Psoas muscle (tissue), 8 donors: ENCODE data around the gene RIPOR2. TPM values are rescaled to one million over a fixed set of nuclear protein-coding genes. Genes with fewer than 3 reads are reported as not detected.

Source experiments
- ATAC-seq, 4 donors: fragments of 200-7000 bp; cut with Tn5 transposase; one replicate each; pipeline ENCODE4 v1.9.1; 2020; ENCODE audit warnings: moderate library complexity in 3 of 4, mild to moderate bottlenecking in 2 of 4
- DNase-seq, 2 donors: peaks; one replicate each; pipeline ENCODE4 v3.0.0-alpha.2; 2020
- H3K27ac ChIP-seq: fragments of 200-600 bp; one replicate; pipeline ENCODE4 v1.8.0; 2022
- H3K27me3 ChIP-seq, 3 donors: fragments of 200-600 bp in 1 of 3; one replicate each; pipeline versions ENCODE4 v1.6.1 to v1.8.0; 2013 to 2022; ENCODE audit warnings: low read length in 2 of 3, mild to moderate bottlenecking in 2 of 3, moderate library complexity in 1 of 3; ENCODE audit not compliant: insufficient read depth in 3 of 3
- H3K36me3 ChIP-seq, 2 donors: fragments of 200-600 bp in 1 of 2; one replicate each; pipeline versions ENCODE4 v1.6.1 to v1.8.0; 2013 to 2022; ENCODE audit warnings: low read depth in 1 of 2, mild to moderate bottlenecking in 1 of 2, moderate library complexity in 1 of 2; ENCODE audit not compliant: insufficient read depth in 1 of 2
- H3K4me1 ChIP-seq: fragments of 200-600 bp; one replicate; pipeline ENCODE4 v1.8.0; 2022
- H3K4me3 ChIP-seq: fragments of 200-600 bp; one replicate; pipeline ENCODE4 v1.8.0; 2022; ENCODE audit warnings: mild to moderate bottlenecking
- H3K9me3 ChIP-seq: fragments of 200-600 bp; one replicate; pipeline ENCODE4 v1.8.0; 2022
- CTCF ChIP-seq: fragments of 200-600 bp; IDR thresholded peaks from one replicate; pipeline ENCODE4 v1.8.0; 2022; ENCODE audit warnings: antibody characterized with exemption
- WGBS, 3 donors: extraction: QIAGEN DNeasy Blood & Tissue Kit; methylation state at CpG; one replicate each; pipeline versions ENCODE4 v1.1.6 to v1.1.7; 2013; 5-methylcytosine and 5-hydroxymethylcytosine counted together
- intact Hi-C, 2 donors: fragments of 100-400 bp; cut with DNase I; formaldehyde crosslinking; loops; one replicate each; pipeline versions ENCODE4 v1.11.0 to v1.14.2; 2022
- polyA plus RNA-seq, 3 donors: library from polyadenylated mRNA; stranded (reverse); fragments of 200-250 nt; gene quantifications; one replicate each; pipeline ENCODE4 v1.2.3, GENCODE V29; 2013
- total RNA-seq, 4 donors: library from RNA; stranded (reverse); fragmentation: NEBNext Ultra II Directional in 2 of 4; extraction: Animal tissue kit (Norgen Biotek cat#: 25700) in 2 of 4; gene quantifications; one replicate each; pipeline versions ENCODE4 v1.2.1 to v1.2.4, GENCODE V29; 2021 to 2023
- donor health status: healthy with polysubstance abuse.
- donor health status: DM: no; HTN: no; CAD: no; lungs with moderate emphysema.
- donor health status: Bipolar disorder and iron deficiency.
- donor health status: healthy.
- donor health status: DM: yes; HTN: yes; CAD: no.
- donor health status: DM: no; HTN: no; CAD: no.
- donor health status: DM: no; HTN: no; CAD: no.
- donor health status: DM: yes; HTN: yes; CAD: no.

The RIPOR2 gene
- total and polyA plus RNA-seq, 7 donors = 1.3 to 13.2 (median 7.1) TPM

DNA sequence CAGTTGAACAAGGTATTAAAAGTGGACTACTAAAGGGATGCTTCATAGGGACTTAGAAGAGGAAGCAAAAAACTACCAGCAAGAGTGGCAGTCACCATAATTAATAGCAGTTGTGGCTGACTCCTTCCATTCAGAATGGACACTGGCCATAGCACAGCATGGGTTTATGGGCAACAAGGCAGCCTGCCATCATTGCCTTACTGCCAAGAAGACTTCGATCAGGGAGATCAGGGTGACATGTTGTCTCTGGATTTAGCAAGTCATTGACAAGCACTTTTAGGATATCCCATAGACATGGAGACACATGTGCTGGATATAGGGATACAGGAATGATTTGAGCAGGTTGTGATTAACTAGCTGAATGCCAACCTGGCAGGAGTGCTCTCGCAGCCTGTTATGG is 35.3 kb upstream of the RIPOR2 start:
- Histone ChIP-seq H3K9me3 (no peaks in the 10 kb centered on the region), H3K27me3 (no peaks in the 10 kb centered on the region), H3K36me3 (no peaks in the 10 kb centered on the region), H3K4me3 (no peak overlapping the region), H3K27ac (no peak overlapping the region), H3K4me1 (no peaks in the 10 kb centered on the region)
- intact Hi-C loops = no loop called here
- ATAC-seq (no peak), DNase-seq (no peak)
- TF ChIP-seq CTCF = no peak
- WGBS, 3 donors = 63 to 69% (median 64%) methylated on average over 2 of the region's 2 CpGs

DNA sequence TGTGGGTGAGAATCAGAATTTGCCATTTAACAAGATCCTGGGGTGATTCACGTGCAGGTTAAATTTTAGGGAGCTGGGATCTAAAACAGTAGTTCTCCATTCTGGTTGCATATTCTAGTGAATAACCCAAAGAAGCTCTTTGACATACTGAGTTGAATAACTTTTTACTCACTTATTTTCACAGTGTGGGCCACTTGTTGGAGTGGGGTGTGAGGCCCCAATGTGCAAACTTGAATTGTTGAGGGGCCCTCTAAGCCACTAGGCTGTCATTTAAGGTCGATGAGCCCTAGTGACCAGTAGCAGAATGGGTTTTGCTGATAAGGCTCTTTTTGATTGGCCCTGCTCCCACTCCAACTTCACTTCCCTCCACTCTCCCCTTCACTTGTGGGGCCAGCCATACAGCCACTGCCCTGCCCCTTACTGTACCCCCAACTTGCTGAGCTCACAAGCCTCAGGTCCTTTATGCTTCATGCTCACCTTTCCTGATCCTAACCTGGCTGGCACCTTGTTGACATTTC is 33.6 kb upstream of the RIPOR2 start:
- 78 to 93% (median 81%) methylated on average over 2 of the region's 2 CpGs for WGBS, 3 donors
- DNase-seq (no peak), ATAC-seq (no peak)
- no peak for TF ChIP-seq CTCF
- no peak overlapping the region for H3K4me3 ChIP-seq
- H3K27ac ChIP-seq = no peak overlapping the region
- no peaks in the 10 kb centered on the region for H3K27me3 ChIP-seq
- H3K4me1 ChIP-seq = no peaks in the 10 kb centered on the region
- intact Hi-C loops = no loop called here
- H3K36me3 ChIP-seq = no peaks in the 10 kb centered on the region
- no peaks in the 10 kb centered on the region for H3K9me3 ChIP-seq

DNA sequence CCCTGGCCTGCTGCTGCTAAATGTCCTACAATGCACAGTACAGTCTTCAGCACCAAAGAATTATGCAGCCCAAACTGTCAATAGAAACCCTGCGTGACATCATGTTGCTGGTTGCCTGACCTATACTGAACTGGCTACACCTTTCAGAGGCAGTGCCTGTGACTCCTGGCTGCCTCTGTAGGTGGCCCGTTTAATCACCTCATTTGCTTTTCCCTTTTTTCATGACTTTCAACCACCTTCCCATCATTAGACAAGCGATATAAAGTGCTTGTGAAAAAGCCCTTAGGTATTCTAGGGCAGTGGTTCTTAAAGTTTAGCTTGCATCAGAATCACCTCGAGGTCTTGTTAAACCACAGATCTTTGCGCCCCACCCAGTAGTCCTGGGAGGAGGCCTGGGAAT is 33.0 kb upstream of the RIPOR2 start:
- DNase-seq (no peak), ATAC-seq (no peak)
- Histone ChIP-seq H3K4me3 (no peak overlapping the region), H3K27ac (no peak overlapping the region), H3K36me3 (no peaks in the 10 kb centered on the region), H3K27me3 (no peaks in the 10 kb centered on the region), H3K4me1 (no peaks in the 10 kb centered on the region), H3K9me3 (no peaks in the 10 kb centered on the region)
- 88 to 94% (median 91%) methylated on average over 5 of the region's 5 CpGs for WGBS, 3 donors
- intact Hi-C loops = no loop called here
- TF ChIP-seq CTCF = no peak

GRCh38 chr6:24967211-24967610 is 31.5 kb upstream of the RIPOR2 start:
- DNase-seq (no peak), ATAC-seq (no peak)
- intact Hi-C loops = no loop called here
- WGBS, 3 donors = 60 to 71% (median 64%) methylated on average over 1 of the region's 1 CpG
- Histone ChIP-seq H3K4me1 (no peaks in the 10 kb centered on the region), H3K27me3 (no peaks in the 10 kb centered on the region), H3K4me3 (no peak overlapping the region), H3K36me3 (no peaks in the 10 kb centered on the region), H3K9me3 (no peaks in the 10 kb centered on the region), H3K27ac (no peak overlapping the region)
- no peak for TF ChIP-seq CTCF

- Histone ChIP-seq H3K4me1 (no peaks in the 10 kb centered on the region), H3K4me3 (no peak overlapping the region), H3K36me3 (no peaks in the 10 kb centered on the region), H3K27ac (no peak overlapping the region), H3K27me3 (no peaks in the 10 kb centered on the region), H3K9me3 (no peaks in the 10 kb centered on the region)
- ATAC-seq (no peak), DNase-seq (no peak)
- intact Hi-C loops = no loop called here
- TF ChIP-seq CTCF = no peak
- 48 to 73% (median 50%) methylated on average over 4 of the region's 4 CpGs for WGBS, 3 donors
Measured at GRCh38 chr6:24966381-24966780, 30.6 kb upstream of the RIPOR2 start.
